ENCODE data around the gene CD28.

- no peak for TF ChIP-seq CTCF (IDR thresholded peaks at IDR 0.05)
- TF ChIP-seq POLR2A (IDR thresholded peaks at IDR 0.05) = no peak
Measured at GRCh38 chr2:203759690-203760365, 53.4 kb downstream of the CD28 start.

Measured in prostate gland (tissue), 2 donors.